ENCODE results near the gene MEF2A. TPM values are rescaled to one million over a fixed set of nuclear protein-coding genes. Genes with fewer than 3 reads are reported as not detected.

The MEF2A gene
- total RNA-seq, 1 experiment from 2014 or later: 25.1 TPM

- DNase-seq (ENCODE audit: low spot score): no peak
- in situ Hi-C loops (cut with HindIII; ENCODE audit: low sequenced_read_pairs): no loop called here
Measured at GRCh38 chr15:99680276-99680675, 114.5 kb downstream of the MEF2A start.

- DNase-seq (ENCODE audit: low spot score): no peak
- in situ Hi-C loops (cut with HindIII; ENCODE audit: low sequenced_read_pairs): no loop called here
Measured at GRCh38 chr15:99681990-99682389, 116.2 kb downstream of the MEF2A start.

- DNase-seq (ENCODE audit: low spot score): peak; percentile 80
- in situ Hi-C loops (cut with HindIII; ENCODE audit: low sequenced_read_pairs): no loop called here
Measured at GRCh38 chr15:99682455-99682854, 116.7 kb downstream of the MEF2A start.

GRCh38 chr15:99683000-99683670 lies 117.4 kb downstream of the MEF2A start:
- in situ Hi-C loops (cut with HindIII; ENCODE audit: low sequenced_read_pairs): no loop called here

GRCh38 chr15:99686290-99686689 lies 120.5 kb downstream of the MEF2A start:
- no peak for DNase-seq (ENCODE audit: low spot score)
- in situ Hi-C loops (cut with HindIII; ENCODE audit: low sequenced_read_pairs): no loop called here

More at GRCh38 chr15:99683000-99683670, 117.4 kb downstream of the MEF2A start:
- no peak for DNase-seq (ENCODE audit: low spot score)

GRCh38 chr15:99692825-99693224 lies 127.0 kb downstream of the MEF2A start:
- no peak for DNase-seq (ENCODE audit: low spot score)
- in situ Hi-C loops (cut with HindIII; ENCODE audit: low sequenced_read_pairs): no loop called here

GRCh38 chr15:99696096-99696495 lies 130.3 kb downstream of the MEF2A start:
- in situ Hi-C loops (cut with HindIII; ENCODE audit: low sequenced_read_pairs): no loop called here
- no peak for DNase-seq (ENCODE audit: low spot score)

GRCh38 chr15:99702895-99703602 lies 137.3 kb downstream of the MEF2A start:
- in situ Hi-C loops (cut with HindIII; ENCODE audit: low sequenced_read_pairs): no loop called here
- peak; percentile 24 for DNase-seq (ENCODE audit: low spot score)

- peak; percentile 51 for DNase-seq (ENCODE audit: low spot score)
- in situ Hi-C loops (cut with HindIII; ENCODE audit: low sequenced_read_pairs): no loop called here
Measured at GRCh38 chr15:99703603-99704443, 138.0 kb downstream of the MEF2A start.

- in situ Hi-C loops (cut with HindIII; ENCODE audit: low sequenced_read_pairs): no loop called here
- DNase-seq (ENCODE audit: low spot score): peak; percentile 90
Measured at GRCh38 chr15:99704444-99704838, 138.7 kb downstream of the MEF2A start.

- in situ Hi-C loops (cut with HindIII; ENCODE audit: low sequenced_read_pairs): no loop called here
- DNase-seq (ENCODE audit: low spot score): no peak
Measured at GRCh38 chr15:99706557-99707303, 140.9 kb downstream of the MEF2A start.

GRCh38 chr15:99707473-99708270 lies 141.9 kb downstream of the MEF2A start:
- in situ Hi-C loops (cut with HindIII; ENCODE audit: low sequenced_read_pairs): no loop called here
- DNase-seq (ENCODE audit: low spot score): no peak

GRCh38 chr15:99708563-99708962 lies 142.8 kb downstream of the MEF2A start:
- DNase-seq (ENCODE audit: low spot score): no peak
- in situ Hi-C loops (cut with HindIII; ENCODE audit: low sequenced_read_pairs): no loop called here

- in situ Hi-C loops (cut with HindIII; ENCODE audit: low sequenced_read_pairs): no loop called here
- DNase-seq (ENCODE audit: low spot score): no peak
Measured at GRCh38 chr15:99709243-99709986, 143.6 kb downstream of the MEF2A start.

GRCh38 chr15:99711625-99712024 lies 145.8 kb downstream of the MEF2A start:
- peak; percentile 25 for DNase-seq (ENCODE audit: low spot score)
- in situ Hi-C loops (cut with HindIII; ENCODE audit: low sequenced_read_pairs): no loop called here

- DNase-seq (ENCODE audit: low spot score): no peak
- in situ Hi-C loops (cut with HindIII; ENCODE audit: low sequenced_read_pairs): no loop called here
Measured at GRCh38 chr15:99712415-99712814, 146.6 kb downstream of the MEF2A start.

- DNase-seq (ENCODE audit: low spot score): no peak
- in situ Hi-C loops (cut with HindIII; ENCODE audit: low sequenced_read_pairs): no loop called here
Measured at GRCh38 chr15:99716540-99717095, 150.8 kb downstream of the MEF2A start.
